GM19240 (cell line): ENCODE measurements around the gene TUBA8.

Experiments used
- DNase-seq: peaks from one replicate; pipeline ENCODE4 v3.0.0; 2011; ENCODE audit warnings: low spot score; ENCODE audit not compliant: insufficient read length

TUBA8 gene

GRCh38 chr22:18077087-18077638 is 33.4 kb upstream of the TUBA8 start:
- DNase-seq = no peak

DNA sequence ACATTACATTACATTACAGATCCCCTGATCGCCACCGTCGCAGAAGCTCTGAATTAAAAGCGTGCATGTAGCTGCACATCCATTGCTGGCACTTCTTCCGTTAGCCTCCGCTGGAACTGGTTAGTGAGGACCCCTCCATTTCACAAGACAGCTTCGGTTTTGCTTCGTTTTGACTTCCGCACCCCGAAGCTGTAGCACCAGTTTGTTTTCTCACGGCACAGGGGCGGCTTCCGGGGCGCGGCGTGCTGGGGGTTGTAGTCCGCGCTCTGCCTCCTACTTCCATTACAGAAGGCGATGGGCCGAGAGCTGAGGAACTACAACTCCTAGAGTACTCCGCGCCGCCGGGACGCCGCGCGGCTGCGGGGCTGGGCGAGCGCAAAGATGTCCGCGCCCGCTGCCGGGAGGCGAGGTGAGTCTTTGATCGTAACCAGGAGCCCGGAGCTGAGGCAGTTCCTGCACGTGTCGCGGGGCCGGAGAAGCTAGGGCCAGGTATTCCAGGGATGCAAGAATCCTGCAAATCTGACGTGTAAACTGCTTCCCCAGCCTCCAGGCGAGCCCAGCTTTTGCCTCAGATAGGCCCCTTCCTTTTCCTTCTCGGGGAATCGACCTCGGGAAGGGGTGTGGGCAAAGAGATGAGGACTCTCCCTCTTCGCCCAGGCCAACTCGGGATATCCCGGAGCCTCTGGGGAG is 32.8 kb upstream of the TUBA8 start, which contains the start of gene PEX26:
Gene PEX26, plus strand, starts transcription at position 352 of the 690 bp plus-strand sequence. CDS start 387 bp downstream, outside the sequence.
- DNase-seq = peak; percentile 90

- DNase-seq = no peak
Measured at GRCh38 chr22:18078329-18079041, 32.1 kb upstream of the TUBA8 start.

- no peak for DNase-seq
Measured at GRCh38 chr22:18079706-18080233, 30.8 kb upstream of the TUBA8 start.

DNA sequence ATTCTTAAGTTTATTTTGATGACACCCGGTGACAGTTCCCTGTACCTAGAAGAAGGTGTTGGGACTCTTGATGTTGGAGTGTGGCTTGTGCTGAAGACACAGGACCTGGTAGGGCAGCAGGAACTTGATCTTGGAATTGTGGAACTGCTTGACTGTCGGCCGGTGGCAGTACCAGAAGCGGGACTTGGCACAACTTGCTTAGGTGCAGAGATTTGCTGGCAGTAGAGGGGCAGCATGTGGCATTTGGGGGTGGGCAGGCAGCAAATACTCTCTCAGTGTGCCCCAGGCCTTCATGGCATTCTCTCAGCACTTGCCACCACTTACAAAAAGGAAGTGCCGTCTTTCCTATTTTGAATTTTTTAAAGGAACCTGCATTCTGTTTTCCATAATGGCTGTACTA is 29.2 kb upstream of the TUBA8 start:
- no peak for DNase-seq

DNA sequence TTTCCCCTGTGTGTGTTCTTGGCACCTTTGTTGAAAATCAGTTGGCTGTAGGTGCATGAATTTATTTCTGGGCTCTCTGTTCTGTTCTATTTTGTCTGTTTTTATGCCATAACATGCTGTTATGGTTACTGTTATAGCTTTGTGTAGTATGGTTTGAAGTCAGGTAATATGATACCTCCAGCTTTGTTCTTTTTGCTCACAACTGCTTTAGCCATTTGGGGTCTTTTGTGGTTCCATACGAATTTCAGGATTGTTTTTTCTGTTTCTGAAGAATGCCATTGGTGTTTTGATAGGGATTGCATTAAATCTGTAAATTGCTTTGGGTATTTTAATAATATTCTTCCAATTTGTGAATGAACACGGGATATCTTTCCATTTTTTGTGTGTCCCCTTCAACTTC is 28.1 kb upstream of the TUBA8 start:
- no peak for DNase-seq

GRCh38 chr22:18083406-18083805 is 27.2 kb upstream of the TUBA8 start:
- DNase-seq = no peak

DNA sequence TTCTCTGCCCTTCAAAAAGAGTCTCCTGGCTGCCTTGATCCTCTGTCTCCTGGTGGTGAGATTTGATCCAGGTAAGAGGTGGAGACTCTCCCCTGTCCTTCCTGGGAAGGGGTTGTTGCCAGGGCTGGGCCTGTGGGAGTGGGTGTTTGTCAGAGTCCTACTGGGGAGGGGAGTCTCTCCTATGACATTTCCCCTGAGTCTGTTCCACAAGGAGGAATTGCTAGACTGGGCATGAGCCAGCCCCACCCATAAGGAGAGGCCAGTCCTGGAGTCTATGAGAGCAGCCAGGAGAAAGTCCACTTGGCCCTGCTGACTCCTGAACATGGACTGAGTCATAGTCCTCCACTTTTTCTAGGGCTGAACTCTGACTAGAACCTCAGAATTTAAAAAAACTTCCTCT is 25.4 kb upstream of the TUBA8 start:
- DNase-seq = no peak

GRCh38 chr22:18087350-18087855 is 23.2 kb upstream of the TUBA8 start:
- DNase-seq = no peak

DNA sequence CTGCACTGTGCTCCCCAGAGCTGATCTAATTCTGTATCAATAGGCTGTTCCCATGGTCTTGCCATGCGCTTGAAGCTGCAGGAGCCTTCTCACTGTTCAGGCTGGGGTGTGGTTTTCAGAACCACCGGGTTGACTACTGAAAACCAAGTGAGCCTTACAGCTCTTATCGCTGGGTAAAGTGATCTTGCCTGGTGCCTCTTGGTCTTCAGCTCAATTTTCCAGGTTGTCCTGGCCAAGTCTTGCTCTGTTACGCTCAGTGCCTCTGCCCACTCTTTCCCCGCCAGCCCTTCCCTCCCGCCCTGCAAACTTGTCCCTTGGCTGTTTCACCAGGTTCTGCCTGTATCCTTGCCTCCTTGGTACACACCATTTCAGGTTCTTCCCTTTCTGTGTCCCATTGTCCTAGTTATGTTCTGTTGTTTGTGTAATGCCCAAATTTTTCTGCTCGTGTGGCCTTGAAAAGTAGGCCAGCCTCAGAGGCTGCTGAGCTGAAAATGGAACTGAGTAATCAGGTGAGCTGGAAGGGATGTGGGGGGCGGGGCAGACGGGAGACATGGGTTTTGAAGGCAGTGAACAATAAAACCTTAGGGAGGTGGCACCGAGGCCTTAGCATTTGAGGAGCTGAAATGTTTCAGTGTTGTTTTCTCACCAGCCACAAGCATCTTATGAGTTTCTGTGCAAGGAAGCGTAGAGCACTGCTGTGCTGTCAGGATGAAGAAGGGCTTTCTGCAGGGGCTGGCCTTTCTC is 21.6 kb upstream of the TUBA8 start:
- no peak for DNase-seq

GRCh38 chr22:18090286-18090685 is 20.3 kb upstream of the TUBA8 start:
- no peak for DNase-seq

GRCh38 chr22:18091478-18091877 is 19.1 kb upstream of the TUBA8 start:
- DNase-seq = no peak

DNA sequence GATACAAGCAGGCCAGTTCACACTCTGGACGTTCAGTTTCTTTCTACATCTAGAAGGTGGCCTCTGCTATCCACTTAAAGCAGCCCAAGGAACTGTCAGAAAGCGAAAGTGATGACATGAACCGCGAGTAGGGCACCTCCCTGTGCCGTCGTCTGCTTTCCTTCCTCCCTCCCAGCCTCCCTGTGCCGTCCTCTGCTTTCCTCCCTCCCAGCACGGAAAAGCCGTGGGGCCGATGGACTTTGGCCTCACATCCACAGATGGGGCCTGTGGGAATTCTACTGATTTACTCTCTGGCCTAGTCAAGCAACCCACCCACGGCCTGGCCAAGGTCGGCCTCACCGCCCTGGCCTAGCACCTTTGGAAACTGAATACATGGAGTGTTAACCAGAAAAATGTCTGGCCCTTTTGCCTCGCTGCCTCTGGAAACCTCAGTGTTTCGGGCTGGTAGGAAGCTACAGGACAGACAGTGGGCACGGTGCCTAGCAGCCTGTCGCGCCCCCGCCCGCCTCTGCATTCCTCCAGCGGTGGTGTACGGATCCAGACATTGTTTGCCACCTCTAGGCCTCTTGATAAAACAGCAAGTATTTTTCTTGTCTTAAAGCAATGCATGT is 18.6 kb upstream of the TUBA8 start:
- DNase-seq = no peak

GRCh38 chr22:18093661-18094060 is 16.9 kb upstream of the TUBA8 start:
- no peak for DNase-seq

DNA sequence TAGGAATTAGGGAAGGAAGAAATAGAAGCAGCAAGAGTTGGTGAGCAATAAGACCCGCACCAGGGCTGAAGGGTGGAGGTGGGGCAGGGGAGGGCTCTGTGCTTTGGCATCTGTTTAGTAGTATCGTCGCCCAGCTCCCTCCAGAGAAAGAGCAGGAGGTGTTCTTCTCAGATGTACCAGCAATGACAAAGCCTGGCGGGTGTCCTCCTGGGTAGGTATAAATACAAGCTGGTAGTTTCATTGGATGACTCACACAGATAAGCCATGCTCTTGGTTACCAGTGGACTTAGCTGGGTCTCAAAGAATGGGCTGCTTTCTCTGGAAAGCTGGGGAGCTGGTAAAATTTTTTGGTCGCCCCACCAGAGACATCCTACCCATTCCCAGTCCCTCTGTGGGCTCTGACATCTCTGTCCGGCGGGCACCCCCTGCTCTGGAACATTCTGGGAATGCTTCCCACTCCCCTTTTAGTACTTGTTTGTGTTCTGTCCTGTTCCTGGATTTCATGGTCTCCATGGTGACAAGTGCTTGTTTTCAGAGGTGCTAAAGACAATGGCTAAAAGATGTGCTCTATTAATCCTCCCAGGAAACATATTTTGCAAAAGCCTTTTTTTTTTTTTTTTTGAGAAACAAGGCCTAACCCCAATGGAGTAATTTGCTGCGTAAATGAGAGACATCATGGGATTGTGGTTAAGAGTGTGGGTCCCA is 15.4 kb upstream of the TUBA8 start:
- no peak for DNase-seq

GRCh38 chr22:18096823-18097222 is 13.8 kb upstream of the TUBA8 start:
- no peak for DNase-seq

DNA sequence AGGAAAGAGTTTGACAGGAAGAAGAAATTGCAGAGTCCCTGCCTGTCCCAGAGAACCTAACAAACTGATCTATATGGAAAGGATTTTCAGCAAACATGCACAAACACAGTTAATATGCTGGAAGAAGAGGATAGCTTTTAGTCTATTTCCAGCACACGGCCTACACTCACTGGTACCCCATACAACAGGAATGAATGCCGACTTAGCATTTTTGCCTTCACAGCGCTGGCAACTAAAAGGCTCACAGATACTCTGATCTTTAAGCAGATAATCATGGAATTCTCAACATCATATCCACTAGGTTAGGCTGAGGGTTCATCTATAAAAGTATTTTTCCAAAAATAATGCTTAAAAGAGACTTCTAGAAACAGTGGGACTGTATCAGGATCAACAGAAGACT is 9.8 kb upstream of the TUBA8 start:
- DNase-seq = no peak

GRCh38 chr22:18101536-18101935 is 9.1 kb upstream of the TUBA8 start:
- no peak for DNase-seq

DNA sequence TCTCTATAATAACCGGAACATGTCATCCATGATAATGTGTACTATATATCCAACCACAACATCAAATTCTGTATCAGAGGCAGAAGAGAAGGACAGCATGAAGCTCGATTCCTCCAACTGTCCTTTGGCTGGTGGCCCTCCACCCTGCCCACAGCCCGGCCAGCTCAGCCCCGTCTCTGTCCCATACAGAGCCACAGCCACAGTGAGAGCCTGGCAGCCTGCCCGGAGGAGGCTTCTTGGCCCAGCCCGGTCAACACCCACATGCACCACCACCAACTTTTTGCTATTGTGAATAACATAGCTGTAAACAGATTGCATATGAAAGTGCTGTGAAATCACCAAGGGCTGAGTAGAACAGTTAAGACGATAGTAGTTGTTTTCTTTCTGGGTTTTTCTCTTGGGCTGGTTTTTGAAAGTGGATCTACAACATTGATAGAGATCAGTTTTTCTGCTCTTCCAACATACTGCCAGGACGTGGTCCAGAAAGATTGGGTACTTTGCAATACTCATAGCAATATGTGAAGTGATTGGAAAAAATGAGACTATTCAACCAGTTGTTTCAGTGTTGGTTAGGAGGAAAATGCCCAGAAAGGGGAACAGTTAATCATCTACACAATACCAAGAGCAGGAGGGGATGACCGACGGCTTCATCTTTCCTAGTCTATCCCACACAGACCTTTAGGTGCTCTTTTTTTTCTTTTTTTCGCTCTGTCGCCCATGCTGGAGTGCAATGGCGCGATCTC is 6.9 kb upstream of the TUBA8 start:
- DNase-seq = no peak

DNA sequence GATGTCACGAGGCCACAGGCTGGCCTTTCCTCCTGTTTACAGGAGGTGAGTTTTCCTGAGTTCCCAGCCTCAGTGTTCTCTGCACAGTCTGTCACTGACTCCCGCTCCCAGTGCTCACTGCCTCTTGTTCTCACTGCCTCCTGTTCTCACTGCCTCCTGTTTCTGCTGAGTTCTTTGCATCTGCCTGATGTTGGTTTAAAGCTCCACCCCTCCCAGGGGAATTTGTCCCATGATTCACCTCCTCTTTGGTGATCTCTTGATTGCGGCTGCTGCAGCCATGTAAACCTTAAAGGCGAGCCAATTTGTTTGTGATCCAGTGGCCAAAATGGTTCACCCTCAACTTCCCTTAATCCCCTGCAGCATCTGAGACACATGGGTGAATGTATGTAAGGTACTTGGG is 6.0 kb upstream of the TUBA8 start:
- no peak for DNase-seq
